ENCODE results near the gene JARID2.

The JARID2 gene

DNA sequence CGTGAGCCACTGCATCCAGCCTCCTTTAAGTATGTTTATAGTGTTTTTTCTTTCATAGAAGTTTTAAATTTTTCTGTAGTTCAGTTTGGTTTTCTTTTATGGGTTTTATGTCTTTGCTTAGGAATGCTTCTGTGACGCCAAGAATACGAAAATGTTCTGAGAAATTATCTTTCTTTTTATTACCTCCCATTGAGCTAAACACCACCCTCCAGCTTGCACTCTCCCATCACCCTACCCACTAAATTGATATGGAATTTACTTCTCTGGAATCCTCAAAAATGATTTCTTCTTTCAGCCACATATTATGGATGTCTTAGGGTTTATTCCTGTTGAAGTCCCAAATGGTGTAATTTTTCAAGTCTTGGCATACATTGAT, 38.1 kb downstream of the JARID2 start:
- H4K8ac ChIP-seq (ENCODE audit: low read length) = no peak overlapping the region
- peak overlapping the region; percentile 77 for H3K27ac ChIP-seq (ENCODE audit: low read length, poor library complexity, severe bottlenecking)
- H3K4ac ChIP-seq (ENCODE audit: low read depth in 1 of 2, low read length in 2 of 2) = no peak overlapping the region
- H2BK5ac ChIP-seq (ENCODE audit: low read depth, low read length, poor library complexity, severe bottlenecking) = no peak overlapping the region
- H3K36me3 ChIP-seq (ENCODE audit: control insufficient read depth in 1 of 2, insufficient read depth in 2 of 2, low read depth in 1 of 2, low read length in 2 of 2) = no peaks in the 10 kb centered on the region
- no peak overlapping the region for H3K9ac ChIP-seq (ENCODE audit: low read length)
- no peak overlapping the region for H2BK12ac ChIP-seq (ENCODE audit: low read length in 2 of 2)
- H3K79me1 ChIP-seq (replicated peaks; ENCODE audit: low read length, poor library complexity, severe bottlenecking) = peaks cover 16% of the 10 kb centered on the region
- H3K4me2 ChIP-seq (ENCODE audit: low read length, poor library complexity, severe bottlenecking) = no peak overlapping the region
- no peak overlapping the region for H3K23ac ChIP-seq (ENCODE audit: low read length in 2 of 2)
- H3K4me1 ChIP-seq (ENCODE audit: control insufficient read depth, insufficient read depth, low read depth, low read length) = peaks cover 19% of the 10 kb centered on the region
- no peak for DNase-seq
- no peak overlapping the region for H3K14ac ChIP-seq (ENCODE audit: low read length in 2 of 2)
- H2BK120ac ChIP-seq (ENCODE audit: low read depth, low read length) = no peak overlapping the region
- WGBS = 75% methylated on average over 3 of the region's 3 CpGs
- no peak overlapping the region for H2BK15ac ChIP-seq (ENCODE audit: low read depth, poor library complexity, severe bottlenecking)
- H4K91ac ChIP-seq (ENCODE audit: low read length) = no peak overlapping the region
- no peak overlapping the region for H2AFZ ChIP-seq (ENCODE audit: low read depth, low read length)
- no peak overlapping the region for H2AK5ac ChIP-seq (ENCODE audit: low read length, severe bottlenecking)
- H3K4me3 ChIP-seq (ENCODE audit: insufficient read depth in 1 of 2, low read depth in 1 of 2, low read length in 2 of 2) = no peak overlapping the region
- H3K9me3 ChIP-seq (ENCODE audit: control insufficient read depth, low read length) = no peaks in the 10 kb centered on the region
- no peaks in the 10 kb centered on the region for H3K27me3 ChIP-seq (ENCODE audit: control insufficient read depth in 1 of 2, insufficient read depth in 1 of 2, low read length in 2 of 2)
- H3K18ac ChIP-seq (ENCODE audit: low read depth in 1 of 2, low read length in 2 of 2) = no peak overlapping the region

- no peak for DNase-seq
- Histone ChIP-seq H2BK15ac (ENCODE audit: low read depth, poor library complexity, severe bottlenecking) (no peak overlapping the region), H3K4me1 (ENCODE audit: control insufficient read depth, insufficient read depth, low read depth, low read length) (peaks cover 18% of the 10 kb centered on the region), H3K27ac (ENCODE audit: low read length, poor library complexity, severe bottlenecking) (peak overlapping the region; percentile 77), H3K4me2 (ENCODE audit: low read length, poor library complexity, severe bottlenecking) (no peak overlapping the region), H3K14ac (ENCODE audit: low read length in 2 of 2) (no peak overlapping the region), H2BK120ac (ENCODE audit: low read depth, low read length) (no peak overlapping the region), H3K79me1 (replicated peaks; ENCODE audit: low read length, poor library complexity, severe bottlenecking) (peaks cover 15% of the 10 kb centered on the region), H4K8ac (ENCODE audit: low read length) (no peak overlapping the region), H3K4ac (ENCODE audit: low read depth in 1 of 2, low read length in 2 of 2) (no peak overlapping the region), H3K9ac (ENCODE audit: low read length) (no peak overlapping the region), H3K18ac (ENCODE audit: low read depth in 1 of 2, low read length in 2 of 2) (no peak overlapping the region), H4K91ac (ENCODE audit: low read length) (no peak overlapping the region), H2AK5ac (ENCODE audit: low read length, severe bottlenecking) (no peak overlapping the region), H2BK5ac (ENCODE audit: low read depth, low read length, poor library complexity, severe bottlenecking) (no peak overlapping the region), H3K4me3 (ENCODE audit: insufficient read depth in 1 of 2, low read depth in 1 of 2, low read length in 2 of 2) (no peak overlapping the region), H3K9me3 (ENCODE audit: control insufficient read depth, low read length) (no peaks in the 10 kb centered on the region), H2AFZ (ENCODE audit: low read depth, low read length) (no peak overlapping the region), H3K36me3 (ENCODE audit: control insufficient read depth in 1 of 2, insufficient read depth in 2 of 2, low read depth in 1 of 2, low read length in 2 of 2) (no peaks in the 10 kb centered on the region), H3K23ac (ENCODE audit: low read length in 2 of 2) (no peak overlapping the region), H2BK12ac (ENCODE audit: low read length in 2 of 2) (no peak overlapping the region), H3K27me3 (ENCODE audit: control insufficient read depth in 1 of 2, insufficient read depth in 1 of 2, low read length in 2 of 2) (no peaks in the 10 kb centered on the region)
- WGBS = no CpG with 5 or more reads among the region's 1 CpG
These were observed 38.9 kb downstream of the JARID2 start for GRCh38 chr6:15284743-15285142.

DNA sequence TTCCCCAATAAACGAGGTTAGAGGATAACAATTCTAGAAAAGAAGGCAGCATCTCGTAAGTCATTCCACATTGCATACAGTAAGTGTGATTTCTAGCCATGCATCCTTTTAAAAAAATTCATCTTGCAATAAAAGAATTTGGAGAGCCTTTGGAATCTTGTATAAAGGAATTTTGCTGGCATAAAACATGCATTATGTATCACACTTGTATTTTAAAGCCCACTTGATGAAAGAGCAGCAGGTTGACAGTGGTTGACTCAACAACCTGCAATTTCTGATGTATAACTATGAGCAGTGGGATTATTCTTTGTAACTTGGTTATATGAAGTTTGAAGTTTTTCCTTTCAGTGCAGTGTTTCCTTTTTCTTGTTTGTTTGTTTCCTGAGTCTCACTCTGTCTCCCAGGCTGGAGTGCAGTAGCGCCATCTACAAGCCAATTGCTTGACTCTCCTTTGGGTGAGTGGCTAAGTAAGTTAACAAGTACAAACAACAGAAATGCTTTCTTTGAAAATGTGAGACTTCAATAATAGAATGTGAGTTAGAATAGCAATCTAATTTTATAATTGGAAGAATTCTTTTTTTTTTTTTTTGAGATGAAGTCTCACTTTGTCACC, 39.9 kb downstream of the JARID2 start:
- 100% methylated on average over 2 of the region's 3 CpGs for WGBS
- no peak for DNase-seq

DNA sequence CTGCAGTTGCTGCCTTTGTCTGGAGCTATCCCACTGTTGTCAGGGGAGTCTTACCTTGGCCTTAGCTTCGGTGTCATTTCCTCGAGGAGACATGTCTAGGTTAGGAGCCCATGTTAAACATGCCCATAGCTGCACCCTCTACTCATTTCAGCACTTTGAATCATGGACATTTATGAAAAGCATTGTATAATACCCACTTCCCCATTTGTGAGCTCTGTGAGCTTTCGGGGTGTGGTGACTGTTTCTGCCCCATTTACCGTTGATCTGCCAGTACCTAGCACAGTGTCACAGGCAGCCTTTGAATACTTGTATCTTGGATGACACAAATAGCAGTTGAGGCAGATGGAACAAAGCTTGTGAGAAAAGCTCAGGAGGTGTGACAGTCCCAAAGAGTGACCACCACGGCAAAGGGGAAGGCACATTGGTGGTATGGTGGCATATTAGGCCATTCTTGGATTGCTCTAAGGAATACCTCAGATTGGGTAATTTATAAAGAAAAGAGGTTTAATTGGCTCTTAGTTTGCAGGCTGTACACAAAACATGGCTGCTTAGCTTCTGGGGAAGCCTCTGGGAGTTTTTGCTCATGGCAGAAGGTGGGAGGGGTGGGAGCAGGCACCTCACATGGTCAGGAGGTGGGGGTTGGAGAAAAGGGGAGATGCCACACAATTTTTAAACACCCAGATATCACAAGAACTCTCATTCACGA, 42.0 kb downstream of the JARID2 start:
- Histone ChIP-seq H3K18ac (ENCODE audit: low read depth in 1 of 2, low read length in 2 of 2) (no peak overlapping the region), H3K4ac (ENCODE audit: low read depth in 1 of 2, low read length in 2 of 2) (no peak overlapping the region), H3K4me3 (ENCODE audit: insufficient read depth in 1 of 2, low read depth in 1 of 2, low read length in 2 of 2) (no peak overlapping the region), H3K4me2 (ENCODE audit: low read length, poor library complexity, severe bottlenecking) (no peak overlapping the region), H2BK15ac (ENCODE audit: low read depth, poor library complexity, severe bottlenecking) (no peak overlapping the region), H2AK5ac (ENCODE audit: low read length, severe bottlenecking) (peak overlapping the region; percentile 84), H2BK12ac (ENCODE audit: low read length in 2 of 2) (no peak overlapping the region), H3K27me3 (ENCODE audit: control insufficient read depth in 1 of 2, insufficient read depth in 1 of 2, low read length in 2 of 2) (no peaks in the 10 kb centered on the region), H2AFZ (ENCODE audit: low read depth, low read length) (no peak overlapping the region), H3K4me1 (ENCODE audit: control insufficient read depth, insufficient read depth, low read depth, low read length) (peaks cover 10% of the 10 kb centered on the region), H3K27ac (ENCODE audit: low read length, poor library complexity, severe bottlenecking) (no peak overlapping the region), H3K9me3 (ENCODE audit: control insufficient read depth, low read length) (no peaks in the 10 kb centered on the region), H2BK120ac (ENCODE audit: low read depth, low read length) (no peak overlapping the region), H3K23ac (ENCODE audit: low read length in 2 of 2) (no peak overlapping the region), H4K91ac (ENCODE audit: low read length) (no peak overlapping the region), H4K8ac (ENCODE audit: low read length) (no peak overlapping the region), H3K9ac (ENCODE audit: low read length) (no peak overlapping the region), H3K79me1 (replicated peaks; ENCODE audit: low read length, poor library complexity, severe bottlenecking) (peaks cover 21% of the 10 kb centered on the region), H3K36me3 (ENCODE audit: control insufficient read depth in 1 of 2, insufficient read depth in 2 of 2, low read depth in 1 of 2, low read length in 2 of 2) (no peaks in the 10 kb centered on the region), H2BK5ac (ENCODE audit: low read depth, low read length, poor library complexity, severe bottlenecking) (no peak overlapping the region), H3K14ac (ENCODE audit: low read length in 2 of 2) (no peak overlapping the region)
- WGBS = 96% methylated on average over 6 of the region's 6 CpGs
- DNase-seq = no peak

More for the DNA sequence above, 39.9 kb downstream of the JARID2 start:
- Histone ChIP-seq H3K4me1 (ENCODE audit: control insufficient read depth, insufficient read depth, low read depth, low read length) (peaks cover 14% of the 10 kb centered on the region), H3K36me3 (ENCODE audit: control insufficient read depth in 1 of 2, insufficient read depth in 2 of 2, low read depth in 1 of 2, low read length in 2 of 2) (no peaks in the 10 kb centered on the region), H3K27ac (ENCODE audit: low read length, poor library complexity, severe bottlenecking) (peak overlapping the region; percentile 9), H3K27me3 (ENCODE audit: control insufficient read depth in 1 of 2, insufficient read depth in 1 of 2, low read length in 2 of 2) (no peaks in the 10 kb centered on the region), H2AK5ac (ENCODE audit: low read length, severe bottlenecking) (no peak overlapping the region), H3K4ac (ENCODE audit: low read depth in 1 of 2, low read length in 2 of 2) (no peak overlapping the region), H3K18ac (ENCODE audit: low read depth in 1 of 2, low read length in 2 of 2) (no peak overlapping the region), H4K91ac (ENCODE audit: low read length) (no peak overlapping the region), H3K4me3 (ENCODE audit: insufficient read depth in 1 of 2, low read depth in 1 of 2, low read length in 2 of 2) (no peak overlapping the region), H2BK15ac (ENCODE audit: low read depth, poor library complexity, severe bottlenecking) (no peak overlapping the region), H3K9ac (ENCODE audit: low read length) (no peak overlapping the region), H3K9me3 (ENCODE audit: control insufficient read depth, low read length) (no peaks in the 10 kb centered on the region), H2BK120ac (ENCODE audit: low read depth, low read length) (no peak overlapping the region), H3K4me2 (ENCODE audit: low read length, poor library complexity, severe bottlenecking) (no peak overlapping the region), H2AFZ (ENCODE audit: low read depth, low read length) (no peak overlapping the region), H3K79me1 (replicated peaks; ENCODE audit: low read length, poor library complexity, severe bottlenecking) (peaks cover 15% of the 10 kb centered on the region), H2BK5ac (ENCODE audit: low read depth, low read length, poor library complexity, severe bottlenecking) (no peak overlapping the region), H3K14ac (ENCODE audit: low read length in 2 of 2) (no peak overlapping the region), H4K8ac (ENCODE audit: low read length) (no peak overlapping the region), H2BK12ac (ENCODE audit: low read length in 2 of 2) (no peak overlapping the region), H3K23ac (ENCODE audit: low read length in 2 of 2) (no peak overlapping the region)

Data from mesenchymal stem cell (in vitro differentiated cells and primary cell).